ENCODE data around the gene SLC38A3.

The SLC38A3 gene

DNA sequence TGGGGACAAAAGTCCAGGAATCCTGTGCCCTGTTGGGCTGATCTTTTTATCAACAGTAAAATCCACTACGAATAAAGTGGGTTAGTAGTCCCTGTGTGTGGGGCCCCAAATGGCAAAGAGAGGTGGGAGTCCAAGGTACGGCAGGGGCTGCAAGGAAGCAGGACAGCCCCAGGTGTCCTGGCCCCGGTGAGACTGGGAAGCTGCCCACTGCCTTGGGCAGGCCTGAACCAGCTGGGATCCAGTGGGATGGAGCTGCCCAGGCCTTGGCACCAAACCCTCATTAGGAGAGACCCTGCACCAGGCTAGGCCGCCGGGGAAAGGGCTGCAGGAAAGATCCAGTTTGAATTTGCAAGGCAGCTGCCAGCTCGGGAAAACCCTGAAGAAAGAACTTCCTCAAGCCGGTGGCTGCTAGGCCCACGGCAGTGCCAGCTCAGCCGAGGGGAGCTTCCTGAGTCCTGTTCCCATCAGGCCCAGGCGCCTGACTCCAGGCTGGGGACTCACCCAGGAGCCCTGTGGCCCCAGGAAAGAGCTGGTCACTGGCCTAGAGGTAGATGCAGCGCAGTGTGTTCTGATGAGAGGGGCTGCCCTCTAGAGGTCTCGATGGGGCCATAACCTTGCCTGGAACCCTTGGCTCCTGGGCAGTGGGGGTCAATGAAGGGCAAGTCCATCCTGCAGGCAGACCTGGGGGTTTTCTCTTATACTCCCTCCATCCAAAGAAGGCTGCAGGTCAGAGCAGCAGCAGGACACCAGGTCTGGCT is 16.5 kb downstream of the SLC38A3 start:
- TF ChIP-seq RAD21 (IDR thresholded peaks at IDR 0.05; ENCODE audit: low read depth): peak; percentile 19; the same call in 1 of the 2 replicates
- TF ChIP-seq TCF12 (IDR thresholded peaks at IDR 0.05; ENCODE audit: low read depth): no peak

GRCh38 chr3:50222169-50222528 is 17.1 kb downstream of the SLC38A3 start:
- TF ChIP-seq CREB1 (IDR thresholded peaks at IDR 0.05; ENCODE audit: low read depth) (no peak), EGR1 (IDR thresholded peaks at IDR 0.05) (no peak), REST (IDR thresholded peaks at IDR 0.05; ENCODE audit: low read depth) (no peak), TCF12 (IDR thresholded peaks at IDR 0.05; ENCODE audit: low read depth) (no peak), FOXM1 (IDR thresholded peaks at IDR 0.05; ENCODE audit: borderline replicate concordance, low read depth) (no peak)
- TF ChIP-seq, protein P1, sequence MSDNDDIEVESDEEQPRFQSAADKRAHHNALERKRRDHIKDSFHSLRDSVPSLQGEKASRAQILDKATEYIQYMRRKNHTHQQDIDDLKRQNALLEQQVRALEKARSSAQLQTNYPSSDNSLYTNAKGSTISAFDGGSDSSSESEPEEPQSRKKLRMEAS (IDR thresholded peaks at IDR 0.05): no peak

DNA sequence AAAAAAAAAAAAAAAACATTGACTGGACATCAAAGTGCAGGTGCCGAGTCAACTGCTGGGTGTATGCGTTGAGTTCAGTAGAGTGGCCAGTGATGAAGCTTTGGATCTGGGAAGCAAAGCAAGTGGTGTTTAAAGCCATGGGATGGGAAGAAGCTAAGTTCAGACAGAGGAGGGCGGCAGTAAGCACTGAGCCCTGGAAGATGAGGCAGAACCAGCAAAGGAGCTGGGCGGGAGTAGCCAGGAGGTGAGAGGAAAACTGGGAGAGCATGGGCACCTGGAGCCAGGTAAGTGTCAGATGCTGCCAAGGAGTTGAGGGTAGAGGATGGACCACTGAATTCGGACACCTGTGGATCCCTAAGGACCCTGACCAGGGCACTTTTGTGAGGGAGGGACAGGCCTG is 19.6 kb downstream of the SLC38A3 start:
- TF ChIP-seq FOXM1 (IDR thresholded peaks at IDR 0.05; ENCODE audit: borderline replicate concordance, low read depth): no peak
- TF ChIP-seq EGR1 (IDR thresholded peaks at IDR 0.05): no peak
- TF ChIP-seq CEBPB (IDR thresholded peaks at IDR 0.05): no peak

DNA sequence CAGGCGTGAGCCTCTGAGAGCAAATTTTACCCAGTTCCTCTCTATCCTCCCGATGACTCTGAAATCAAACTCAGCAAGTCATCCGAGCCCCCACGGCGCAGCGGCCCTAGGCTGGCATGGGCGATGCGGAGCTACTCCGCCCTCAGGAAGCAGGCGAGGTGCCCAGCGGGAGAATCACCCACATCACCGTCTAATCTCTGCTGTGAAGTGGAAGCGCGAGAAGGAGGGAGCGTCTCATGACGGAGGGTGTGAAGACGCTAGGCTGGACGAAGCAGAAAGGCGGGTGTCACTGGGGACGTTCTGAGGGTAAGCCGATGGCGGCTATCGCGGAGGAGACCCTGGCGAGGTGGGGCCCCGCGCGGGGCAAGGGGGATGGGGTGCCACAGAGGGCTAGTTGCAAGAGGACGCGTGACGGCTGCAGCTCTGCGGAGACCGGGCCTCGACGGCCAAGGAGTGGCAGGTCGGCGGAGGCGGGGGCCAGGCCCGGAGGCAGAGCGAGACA is 21.9 kb downstream of the SLC38A3 start:
- no peak for TF ChIP-seq FOXM1 (IDR thresholded peaks at IDR 0.05; ENCODE audit: borderline replicate concordance, low read depth)
- TF ChIP-seq, protein P1 (IDR thresholded peaks at IDR 0.05): peak; percentile 69

- peak; percentile 6; the same call in 1 of the 2 replicates for TF ChIP-seq NFIC (IDR thresholded peaks at IDR 0.05)
- peak; percentile 3; the same call in 1 of the 2 replicates for TF ChIP-seq CEBPB (IDR thresholded peaks at IDR 0.05)
- TF ChIP-seq, protein P2, sequence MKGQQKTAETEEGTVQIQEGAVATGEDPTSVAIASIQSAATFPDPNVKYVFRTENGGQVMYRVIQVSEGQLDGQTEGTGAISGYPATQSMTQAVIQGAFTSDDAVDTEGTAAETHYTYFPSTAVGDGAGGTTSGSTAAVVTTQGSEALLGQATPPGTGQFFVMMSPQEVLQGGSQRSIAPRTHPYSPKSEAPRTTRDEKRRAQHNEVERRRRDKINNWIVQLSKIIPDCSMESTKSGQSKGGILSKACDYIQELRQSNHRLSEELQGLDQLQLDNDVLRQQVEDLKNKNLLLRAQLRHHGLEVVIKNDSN (IDR thresholded peaks at IDR 0.05): peak; percentile 23; the same call in 1 of the 2 replicates
- peak; percentile 45; the same call in 1 of the 2 replicates for TF ChIP-seq FOXM1 (IDR thresholded peaks at IDR 0.05; ENCODE audit: borderline replicate concordance, low read depth)
- peak; percentile 88 for TF ChIP-seq EGR1 (IDR thresholded peaks at IDR 0.05)
- TF ChIP-seq RAD21 (IDR thresholded peaks at IDR 0.05; ENCODE audit: low read depth): peak; percentile 81
- TF ChIP-seq CREB1 (IDR thresholded peaks at IDR 0.05; ENCODE audit: low read depth): no peak
- no peak for TF ChIP-seq YY1 (IDR thresholded peaks at IDR 0.05; ENCODE audit: low read depth)
- TF ChIP-seq ZBTB7A (IDR thresholded peaks at IDR 0.05; ENCODE audit: low read depth): peak; percentile 98
- peak; percentile 41; the same call in 1 of the 2 replicates for TF ChIP-seq TCF12 (IDR thresholded peaks at IDR 0.05; ENCODE audit: low read depth)
- no peak; the same call in 1 of the 2 replicates for TF ChIP-seq TEAD4 (IDR thresholded peaks at IDR 0.05)
- TF ChIP-seq, protein P1 (IDR thresholded peaks at IDR 0.05): no peak
- 0 out of 2 replicates have a peak, but pooled peaks have one; percentile 53 for TF ChIP-seq TAF1 (IDR thresholded peaks at IDR 0.05; ENCODE audit: low read depth)
- TF ChIP-seq REST (IDR thresholded peaks at IDR 0.05; ENCODE audit: low read depth): no peak
- TF ChIP-seq EP300 (IDR thresholded peaks at IDR 0.05; ENCODE audit: borderline replicate concordance): peak; percentile 54; the same call in 1 of the 2 replicates
These were observed 22.5 kb downstream of the SLC38A3 start for GRCh38 chr3:50227390-50228183.

DNA sequence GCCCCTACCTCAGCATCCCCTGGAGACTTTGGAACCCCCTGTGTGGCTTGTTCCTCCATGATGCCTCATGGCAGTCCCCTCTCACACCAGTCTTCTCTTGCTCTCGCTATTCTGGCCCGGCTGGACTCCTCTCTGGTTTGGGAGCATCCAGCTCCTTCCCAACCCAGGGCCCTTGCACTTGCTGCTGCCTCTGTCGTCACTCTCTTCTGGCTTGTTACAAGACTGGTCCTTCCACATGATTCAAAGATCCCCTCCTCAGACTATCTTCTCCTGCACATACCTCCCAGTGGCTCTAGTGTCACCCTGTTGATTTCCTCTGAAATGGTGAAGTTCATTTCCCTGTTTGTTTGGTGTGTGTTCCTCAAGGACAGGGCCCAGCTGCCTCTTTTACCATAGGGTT is 24.4 kb downstream of the SLC38A3 start:
- TF ChIP-seq FOXM1 (IDR thresholded peaks at IDR 0.05; ENCODE audit: borderline replicate concordance, low read depth) (no peak), CREB1 (IDR thresholded peaks at IDR 0.05; ENCODE audit: low read depth) (no peak), CEBPB (IDR thresholded peaks at IDR 0.05) (no peak)
- TF ChIP-seq, protein P2 (IDR thresholded peaks at IDR 0.05): no peak
